H9 (cell line): Measurements from ENCODE around the gene TUBGCP5. TPM values are rescaled to one million over a fixed set of nuclear protein-coding genes. Genes with fewer than 3 reads are reported as not detected.

ENCODE experiments used
- DNase-seq: peaks from one replicate; pipeline ENCODE4 v3.0.0-alpha.2; 2017
- H2AFZ ChIP-seq: one replicate; pipeline ENCODE4 v1.6.1; 2013; ENCODE audit warnings: mild to moderate bottlenecking, low read length, control low read depth, moderate library complexity
- H2AK5ac ChIP-seq: 2 replicates; pipeline ENCODE4 v1.6.1; 2013; ENCODE audit warnings: low read length, control low read depth, mixed read lengths; ENCODE audit not compliant: insufficient read length
- H2BK120ac ChIP-seq: one replicate; pipeline ENCODE4 v1.6.1; 2013; ENCODE audit warnings: low read depth, mild to moderate bottlenecking, low read length, control low read depth, inconsistent platforms; ENCODE audit not compliant: poor library complexity, severe bottlenecking
- H2BK12ac ChIP-seq: 2 replicates; pipeline ENCODE4 v1.6.1; 2013; ENCODE audit warnings: low read length, control low read depth, mixed read lengths, low read depth; ENCODE audit not compliant: insufficient read length
- H2BK15ac ChIP-seq: 2 replicates; pipeline ENCODE4 v1.6.1; 2013; ENCODE audit warnings: low read depth, low read length, control low read depth
- H2BK20ac ChIP-seq: one replicate; pipeline ENCODE4 v1.6.1; 2013; ENCODE audit warnings: low read depth, mild to moderate bottlenecking, low read length, control low read depth, inconsistent platforms; ENCODE audit not compliant: poor library complexity, severe bottlenecking
- H2BK5ac ChIP-seq: 2 replicates; pipeline ENCODE4 v1.6.1; 2013; ENCODE audit warnings: low read length, control low read depth, mixed read lengths; ENCODE audit not compliant: insufficient read length
- H3K14ac ChIP-seq: 2 replicates; pipeline ENCODE4 v1.6.1; 2013; ENCODE audit warnings: low read length, control low read depth; ENCODE audit not compliant: insufficient read depth
- H3K18ac ChIP-seq: 2 replicates; pipeline ENCODE4 v1.6.1; 2013; ENCODE audit warnings: low read depth, mild to moderate bottlenecking, mixed read lengths, low read length, control low read depth; ENCODE audit not compliant: insufficient read length
- H3K23ac ChIP-seq: 2 replicates; pipeline ENCODE4 v1.6.1; 2013; ENCODE audit warnings: low read length, control low read depth, mixed read lengths, low read depth; ENCODE audit not compliant: insufficient read length
- H3K23me2 ChIP-seq: 2 replicates; pipeline ENCODE4 v1.6.1; 2013; ENCODE audit warnings: low read depth, mild to moderate bottlenecking, mixed read lengths, low read length, control low read depth; ENCODE audit not compliant: insufficient read length, poor library complexity, severe bottlenecking
- H3K27ac ChIP-seq: 2 replicates; pipeline ENCODE4 v1.5.1; 2013; ENCODE audit warnings: low read length, control low read depth, mixed read lengths, low read depth; ENCODE audit not compliant: insufficient read length
- H3K27me3 ChIP-seq: 2 replicates; pipeline ENCODE4 v1.6.1; 2013; ENCODE audit warnings: low read length, control low read depth, inconsistent platforms; ENCODE audit not compliant: insufficient read depth
- H3K4ac ChIP-seq: 2 replicates; pipeline ENCODE4 v1.6.1; 2013; ENCODE audit warnings: low read depth, mild to moderate bottlenecking, control low read depth, inconsistent platforms, low read length, moderate library complexity
- H3K4me1 ChIP-seq: 2 replicates; pipeline ENCODE4 v1.6.1; 2013; ENCODE audit warnings: low read length, control low read depth, inconsistent platforms; ENCODE audit not compliant: insufficient read depth
- H3K4me2 ChIP-seq: 2 replicates; pipeline ENCODE4 v1.6.1; 2013; ENCODE audit warnings: low read length, control low read depth, mixed read lengths; ENCODE audit not compliant: insufficient read length, insufficient read depth
- H3K56ac ChIP-seq: 2 replicates; pipeline ENCODE4 v1.6.1; 2013; ENCODE audit warnings: low read depth, mild to moderate bottlenecking, mixed read lengths, low read length, control low read depth; ENCODE audit not compliant: insufficient read length
- H3K79me1 ChIP-seq: 2 replicates; pipeline ENCODE4 v1.6.1; 2013; ENCODE audit warnings: low read depth, mild to moderate bottlenecking, moderate library complexity, low read length, control low read depth, inconsistent platforms; ENCODE audit not compliant: insufficient read depth, poor library complexity, severe bottlenecking
- H3K79me2 ChIP-seq: 2 replicates; pipeline ENCODE4 v1.6.1; 2013; ENCODE audit warnings: low read length, control low read depth, inconsistent platforms; ENCODE audit not compliant: insufficient read depth
- H3K9ac ChIP-seq: 2 replicates; pipeline ENCODE4 v1.6.1; 2013; ENCODE audit warnings: low read length, control low read depth, mixed read lengths; ENCODE audit not compliant: insufficient read length; ENCODE audit errors: extremely low read depth
- H3K9me3 ChIP-seq: one replicate; pipeline ENCODE4 v1.6.1; 2013; ENCODE audit warnings: low read depth, low read length, inconsistent platforms; ENCODE audit not compliant: control insufficient read depth
- H3T11ph ChIP-seq: one replicate; pipeline ENCODE4 v1.6.1; 2013; ENCODE audit warnings: mild to moderate bottlenecking, low read length, control low read depth, inconsistent platforms
- H4K20me1 ChIP-seq: one replicate; pipeline ENCODE4 v1.6.1; 2013; ENCODE audit not compliant: control insufficient read depth, insufficient read length, insufficient read depth
- H4K5ac ChIP-seq: 2 replicates; pipeline ENCODE4 v1.6.1; 2013; ENCODE audit warnings: low read depth, mild to moderate bottlenecking, mixed read lengths, low read length, control low read depth; ENCODE audit not compliant: insufficient read length
- H4K8ac ChIP-seq: replicated peaks from 2 replicates; pipeline ENCODE4 v1.6.1; 2013; ENCODE audit warnings: low read length, control low read depth, mixed read lengths, low read depth; ENCODE audit not compliant: insufficient read length
- H4K91ac ChIP-seq: 2 replicates; pipeline ENCODE4 v1.6.1; 2013; ENCODE audit warnings: low read depth, mild to moderate bottlenecking, moderate library complexity, mixed read lengths, low read length, control low read depth; ENCODE audit not compliant: insufficient read length
- H3K27ac Mint-ChIP-seq, 3 experiments: 2 replicates in 2 of 3; 3 replicates in 1 of 3; pipeline ENCODE4 v1.8.0; 2020 to 2021; ENCODE audit warnings: mixed read lengths in 3 of 3, mild to moderate bottlenecking in 1 of 3, moderate library complexity in 1 of 3
- H3K27me3 Mint-ChIP-seq: 2 replicates; pipeline ENCODE4 v1.8.0; 2021; ENCODE audit warnings: low read depth, mild to moderate bottlenecking, moderate library complexity, mixed read lengths
- H3K36me3 Mint-ChIP-seq, 3 experiments: 2 replicates in 2 of 3; 3 replicates in 1 of 3; pipeline ENCODE4 v1.8.0; 2020 to 2021; ENCODE audit warnings: low read depth in 3 of 3, mixed read lengths in 3 of 3; ENCODE audit not compliant: insufficient read depth in 1 of 3
- H3K4me1 Mint-ChIP-seq, 2 experiments: 2 replicates each; pipeline ENCODE4 v1.8.0; 2020; ENCODE audit warnings: mixed read lengths in 2 of 2
- H3K4me3 Mint-ChIP-seq, 2 experiments: 2 replicates in 1 of 2; 3 replicates in 1 of 2; pipeline ENCODE4 v1.8.0; 2020 to 2021; ENCODE audit warnings: mild to moderate bottlenecking in 2 of 2, mixed read lengths in 2 of 2, moderate library complexity in 1 of 2
- H3K9me3 Mint-ChIP-seq, 2 experiments: 2 replicates in 1 of 2; 3 replicates in 1 of 2; pipeline ENCODE4 v1.8.0; 2020; ENCODE audit warnings: mild to moderate bottlenecking in 2 of 2, mixed read lengths in 2 of 2, moderate library complexity in 1 of 2
- CTCF ChIP-seq: fragments of 200-600 bp; sonication (generic); conservative IDR thresholded peaks from 3 replicates; pipeline ENCODE4 v1.8.0; 2021; ENCODE audit warnings: antibody characterized with exemption, mild to moderate bottlenecking
- WGBS: extraction: QIAGEN DNeasy Blood & Tissue Kit; methylation state at CpG from one replicate; pipeline ENCODE4 v1.1.7; 2013; ENCODE audit warnings: missing lambda C conversion rate, low lambda C conversion rate, mixed read lengths; ENCODE audit not compliant: insufficient read length; ENCODE audit errors: extremely low coverage; 5-methylcytosine and 5-hydroxymethylcytosine counted together
- total RNA-seq: library from RNA; stranded (reverse); gene quantifications from 2 replicates; pipeline ENCODE4 v1.2.1, GENCODE V29; 2021

The TUBGCP5 gene
- total RNA-seq, 1 experiment from 2014 or later: 15.3 TPM

- H3T11ph ChIP-seq: no peak overlapping the region
- no peak for TF ChIP-seq CTCF
- no peak overlapping the region for H2AFZ ChIP-seq
- no peaks in the 10 kb centered on the region for H3K9me3 ChIP-seq
- peaks cover 2% of the 10 kb centered on the region; the same call in 1 of the 2 replicates for H3K27me3 ChIP-seq
- no peak overlapping the region for H4K91ac ChIP-seq
- no peak overlapping the region for H3K4ac ChIP-seq
- H3K27ac ChIP-seq: no peak overlapping the region
- Mint-ChIP-seq H3K27ac (no peak overlapping the region; a peak in 1 of 7 replicates), H3K4me3 (no peak overlapping the region), H3K27me3 (peaks cover 38% of the 10 kb centered on the region), H3K4me1 (peaks cover 6 to 18% of the 10 kb centered on the region in 2 experiments; a peak in 3 of 4 replicates), H3K9me3 (no peaks in the 10 kb centered on the region), H3K36me3 (peaks cover 0 to 2% (median 0%) of the 10 kb centered on the region in 3 experiments; a peak in 1 of 7 replicates)
- H2BK15ac ChIP-seq: no peak overlapping the region
- DNase-seq: no peak
- H3K4me2 ChIP-seq: no peak overlapping the region
- H3K79me1 ChIP-seq: no peaks in the 10 kb centered on the region
- no peak overlapping the region for H4K5ac ChIP-seq
- H3K79me2 ChIP-seq: no peaks in the 10 kb centered on the region; the same call in 1 of the 2 replicates
- H4K8ac ChIP-seq: no peak overlapping the region
- no peak overlapping the region for H2BK12ac ChIP-seq
- no peak overlapping the region for H3K56ac ChIP-seq
- H3K18ac ChIP-seq: no peak overlapping the region
- no peaks in the 10 kb centered on the region for H3K4me1 ChIP-seq
- no peak overlapping the region for H2AK5ac ChIP-seq
- H2BK5ac ChIP-seq: no peak overlapping the region
- no peaks in the 10 kb centered on the region for H3K23me2 ChIP-seq
- H3K9ac ChIP-seq: no peak overlapping the region
- no peaks in the 10 kb centered on the region for H4K20me1 ChIP-seq
- no CpG with 5 or more reads among the region's 33 CpGs for WGBS
- H2BK120ac ChIP-seq: no peak overlapping the region
- H2BK20ac ChIP-seq: no peak overlapping the region
- H3K14ac ChIP-seq: no peak overlapping the region; the same call in 1 of the 2 replicates
- H3K23ac ChIP-seq: no peak overlapping the region
Observed at GRCh38 chr15:22959321-22960101, 79.9 kb downstream of the TUBGCP5 start.
